Lung (tissue), 12 donors: ENCODE measurements around the gene NFATC2. TPM values are rescaled to one million over a fixed set of nuclear protein-coding genes. Genes with fewer than 3 reads are reported as not detected.

ENCODE experiments used
- ATAC-seq: fragments of 200-7000 bp; cut with Tn5 transposase; one replicate; pipeline ENCODE4 v1.9.1; 2020; ENCODE audit warnings: moderate number of reproducible peaks; ENCODE audit not compliant: insufficient read depth, low FRiP score
- DNase-seq, 3 donors: peaks; one replicate each; pipeline ENCODE4 v3.0.0-alpha.2; 2013 to 2017
- H3K27ac ChIP-seq, 2 donors: one replicate each; pipeline ENCODE4 v1.5.1; 2013; ENCODE audit warnings: mild to moderate bottlenecking in 2 of 2, moderate library complexity in 2 of 2, control low read depth in 1 of 2, inconsistent platforms in 1 of 2, low read depth in 1 of 2, low read length in 1 of 2
- H3K27me3 ChIP-seq, 3 donors: one replicate each; pipeline ENCODE4 v1.5.1; 2013; ENCODE audit warnings: low read length in 2 of 3; ENCODE audit not compliant: control insufficient read depth in 3 of 3, insufficient read depth in 3 of 3
- H3K36me3 ChIP-seq, 4 donors: one replicate each; pipeline ENCODE4 v1.5.1; 2013; ENCODE audit warnings: low read length in 4 of 4, mild to moderate bottlenecking in 1 of 4, moderate library complexity in 1 of 4; ENCODE audit not compliant: control insufficient read depth in 4 of 4, insufficient read depth in 4 of 4
- H3K4me1 ChIP-seq, 5 donors: one replicate each; pipeline ENCODE4 v1.5.1; 2013; ENCODE audit warnings: low read length in 5 of 5, mild to moderate bottlenecking in 2 of 5, moderate library complexity in 1 of 5; ENCODE audit not compliant: control insufficient read depth in 5 of 5, insufficient read depth in 5 of 5
- H3K4me3 ChIP-seq: one replicate; pipeline ENCODE4 v1.5.1; 2013; ENCODE audit warnings: mild to moderate bottlenecking, control low read depth, moderate library complexity
- H3K9ac ChIP-seq, 2 donors: one replicate each; pipeline ENCODE4 v1.5.1; 2013; ENCODE audit warnings: low read length in 2 of 2, control low read depth in 1 of 2; ENCODE audit not compliant: insufficient read depth in 1 of 2
- H3K9me3 ChIP-seq, 4 donors: one replicate each; pipeline ENCODE4 v1.5.1; 2013; ENCODE audit warnings: low read length in 3 of 4, mild to moderate bottlenecking in 1 of 4, moderate library complexity in 1 of 4; ENCODE audit not compliant: control insufficient read depth in 4 of 4, insufficient read depth in 3 of 4
- WGBS, 2 donors: extraction: QIAGEN DNeasy Blood & Tissue Kit; methylation state at CpG; one replicate each; pipeline ENCODE4 v1.1.7; 2013; 5-methylcytosine and 5-hydroxymethylcytosine counted together
- polyA plus RNA-seq, 2 donors: library from polyadenylated mRNA; stranded (reverse); fragments of 200-250 nt; gene quantifications; one replicate each; pipeline ENCODE4 v1.2.1, GENCODE V29; 2013
- total RNA-seq, 2 donors: library from RNA; depleted of rRNA in 1 of 2; stranded (reverse); fragments of >200 nt in 1 of 2; gene quantifications; one replicate each; pipeline ENCODE4 v1.2.1, GENCODE V29; 2014 to 2021
- TF ChIP-seq, protein P1 (sequence below): IDR thresholded peaks from 2 replicates; pipeline ENCODE4 v1.5.1; 2012; ENCODE audit warnings: mild to moderate bottlenecking; ENCODE audit errors: control extremely low read depth, extremely low read depth
- donor health status: control.
- donor health status: control.
- donor health status: Bipolar disorder and iron deficiency.
- donor health status: healthy.
- donor health status: DM: yes; HTN: yes; CAD: no.

NFATC2 gene
- total and polyA plus RNA-seq, 4 donors, result 1.3 to 8.7 (median 4.7) TPM

DNA sequence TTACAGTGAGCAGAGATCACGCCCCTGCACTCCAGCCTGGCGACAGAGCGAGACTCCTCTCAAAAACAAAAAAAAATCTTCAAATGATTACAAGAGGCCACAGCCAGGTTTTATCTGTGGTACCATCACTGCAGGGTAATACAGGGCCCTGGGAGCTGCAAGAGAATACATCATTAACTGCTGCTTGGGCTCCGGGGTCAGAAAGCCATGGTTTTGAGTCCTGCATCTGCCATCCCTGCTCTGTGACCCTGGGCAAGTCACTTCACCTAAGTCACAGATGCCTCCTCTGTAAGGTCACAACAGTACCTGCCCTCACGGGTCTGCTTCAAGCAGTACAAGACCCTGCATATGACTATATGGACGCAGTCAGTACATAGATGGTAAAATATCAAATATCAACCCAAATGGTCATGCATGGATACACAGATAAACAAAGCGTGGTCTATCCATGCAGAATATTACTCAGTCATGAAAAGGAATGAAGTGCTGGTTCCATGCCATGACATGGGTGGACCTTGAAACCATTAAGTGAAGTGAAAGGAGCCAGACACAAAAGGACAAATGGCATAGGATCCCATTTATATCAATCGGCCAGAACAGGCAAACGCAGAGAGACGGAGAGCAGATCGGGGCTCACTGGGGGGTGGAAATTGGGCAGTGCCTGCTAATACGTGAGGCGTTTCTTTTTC lies 83.6 kb downstream of the NFATC2 start:
- Histone ChIP-seq H3K9me3 (no peaks in the 10 kb centered on the region), H3K27me3 (no peaks in the 10 kb centered on the region), H3K4me3 (no peak overlapping the region), H3K36me3 (no peaks in the 10 kb centered on the region), H3K4me1 (peaks cover 8 to 30% (median 12%) of the 10 kb centered on the region in 5 donors), H3K27ac (no peak overlapping the region), H3K9ac (no peak overlapping the region)
- TF ChIP-seq, protein P1, sequence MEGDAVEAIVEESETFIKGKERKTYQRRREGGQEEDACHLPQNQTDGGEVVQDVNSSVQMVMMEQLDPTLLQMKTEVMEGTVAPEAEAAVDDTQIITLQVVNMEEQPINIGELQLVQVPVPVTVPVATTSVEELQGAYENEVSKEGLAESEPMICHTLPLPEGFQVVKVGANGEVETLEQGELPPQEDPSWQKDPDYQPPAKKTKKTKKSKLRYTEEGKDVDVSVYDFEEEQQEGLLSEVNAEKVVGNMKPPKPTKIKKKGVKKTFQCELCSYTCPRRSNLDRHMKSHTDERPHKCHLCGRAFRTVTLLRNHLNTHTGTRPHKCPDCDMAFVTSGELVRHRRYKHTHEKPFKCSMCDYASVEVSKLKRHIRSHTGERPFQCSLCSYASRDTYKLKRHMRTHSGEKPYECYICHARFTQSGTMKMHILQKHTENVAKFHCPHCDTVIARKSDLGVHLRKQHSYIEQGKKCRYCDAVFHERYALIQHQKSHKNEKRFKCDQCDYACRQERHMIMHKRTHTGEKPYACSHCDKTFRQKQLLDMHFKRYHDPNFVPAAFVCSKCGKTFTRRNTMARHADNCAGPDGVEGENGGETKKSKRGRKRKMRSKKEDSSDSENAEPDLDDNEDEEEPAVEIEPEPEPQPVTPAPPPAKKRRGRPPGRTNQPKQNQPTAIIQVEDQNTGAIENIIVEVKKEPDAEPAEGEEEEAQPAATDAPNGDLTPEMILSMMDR, result no peak
- ATAC-seq, result no peak
- no peak for DNase-seq
- 96 to 99% methylated on average over 13 of the region's 13 CpGs for WGBS, 2 donors

DNA sequence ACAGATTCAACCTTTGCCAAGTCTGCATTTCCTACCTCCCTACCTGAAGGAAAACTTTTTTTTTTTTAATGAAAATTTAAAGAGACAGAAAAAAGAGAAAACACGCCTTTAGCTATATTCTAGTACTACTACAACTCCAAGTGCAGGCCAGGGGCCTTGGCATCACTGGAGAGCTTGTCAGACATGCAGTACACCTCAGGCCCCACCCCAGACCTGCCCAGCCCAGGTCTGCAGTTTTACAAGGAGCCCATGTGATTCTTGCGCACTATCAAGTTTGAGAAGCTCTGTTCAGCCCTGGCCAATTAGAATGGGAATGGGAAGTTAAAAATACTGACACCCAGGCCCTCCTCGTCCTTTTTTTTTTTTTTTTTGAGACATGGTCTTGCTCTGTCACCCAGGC lies 85.0 kb downstream of the NFATC2 start:
- DNase-seq (no peak), ATAC-seq (no peak)
- H3K9ac ChIP-seq, result no peak overlapping the region
- H3K27me3 ChIP-seq, result no peaks in the 10 kb centered on the region
- H3K36me3 ChIP-seq, result peaks cover 0 to 9% (median 0%) of the 10 kb centered on the region in 4 donors
- TF ChIP-seq, protein P1, result no peak
- H3K4me1 ChIP-seq, result peaks cover 4 to 16% (median 8%) of the 10 kb centered on the region in 5 donors
- H3K27ac ChIP-seq, result no peak overlapping the region
- H3K4me3 ChIP-seq, result no peak overlapping the region
- no peaks in the 10 kb centered on the region for H3K9me3 ChIP-seq
- WGBS, 2 donors, result 67 to 73% methylated on average over 3 of the region's 3 CpGs

DNA sequence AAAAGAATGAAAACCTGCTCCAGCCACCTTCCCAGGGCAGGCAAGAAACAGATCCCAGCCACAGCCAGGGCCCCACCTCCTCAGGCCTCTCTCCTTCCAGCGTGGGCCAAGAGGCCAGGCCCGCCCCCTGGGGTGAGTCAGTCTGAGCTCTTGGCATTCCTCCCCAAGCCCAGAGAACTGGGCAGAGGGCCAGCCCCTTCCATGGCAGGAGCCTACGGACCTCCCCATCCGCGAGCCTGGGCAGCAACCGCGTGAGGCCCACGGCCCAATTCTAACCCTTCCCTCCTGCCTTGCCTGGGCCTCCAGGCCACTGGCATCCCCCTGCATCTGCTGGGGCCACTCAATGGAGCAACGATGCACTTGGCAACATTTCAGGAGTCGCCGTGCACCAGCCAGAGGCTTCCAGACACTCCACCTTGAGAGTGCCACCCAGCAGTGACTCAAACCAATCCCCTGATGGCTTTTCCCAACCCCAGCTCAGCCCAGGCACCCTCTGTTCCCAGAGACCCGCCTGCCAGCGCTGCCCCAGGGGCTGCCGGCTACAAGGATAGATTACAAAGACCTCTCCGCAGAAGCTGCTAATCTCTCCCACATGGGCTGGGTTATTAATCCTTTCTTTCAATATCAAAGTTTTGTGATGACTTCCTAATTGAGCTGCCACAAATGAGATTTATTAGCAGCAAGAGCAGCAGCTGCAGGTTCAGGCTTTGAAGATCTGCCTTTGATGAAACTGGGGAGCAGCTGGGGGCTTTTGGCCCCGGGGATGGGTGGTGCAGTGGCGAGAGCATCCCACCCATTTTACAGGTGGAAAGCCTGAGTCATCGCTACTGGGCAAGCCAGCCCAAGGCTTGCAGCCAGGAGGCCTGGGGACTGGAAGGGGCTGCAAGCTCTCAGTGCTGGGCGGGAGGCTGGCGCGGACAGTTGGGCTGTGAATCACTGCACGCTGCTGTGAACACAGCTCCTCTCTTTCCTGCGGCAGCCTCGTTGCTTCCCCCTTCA lies 85.7 kb downstream of the NFATC2 start:
- Histone ChIP-seq H3K36me3 (peaks cover 0 to 12% (median 0%) of the 10 kb centered on the region in 4 donors), H3K27me3 (no peaks in the 10 kb centered on the region), H3K9ac (peak overlapping the region in 1 of 2 donors; percentile 17), H3K9me3 (no peaks in the 10 kb centered on the region), H3K27ac (peak overlapping the region; percentile 29 to 34), H3K4me1 (peaks cover 4 to 14% (median 8%) of the 10 kb centered on the region in 5 donors), H3K4me3 (no peak overlapping the region)
- ATAC-seq (peak; percentile 92), DNase-seq (peak; percentile 98 to 99 (median 98))
- TF ChIP-seq, protein P1, result no peak
- WGBS, 2 donors, result 43 to 58% methylated on average over 24 of the region's 24 CpGs
